ES-I3 (cell line): ENCODE data around the gene AGO4.
"Not testable (repeated sequence)": the region's sequence is repeated elsewhere in the genome, so short reads cannot be mapped to it uniquely, and the experiment has no call there.

Experiments
- H3K36me3 ChIP-seq: 2 replicates; pipeline ENCODE4 v1.6.1; 2013; ENCODE audit warnings: mild to moderate bottlenecking, low read length, control low read depth, moderate library complexity; ENCODE audit not compliant: insufficient read depth
- H3K4me1 ChIP-seq: 2 replicates; pipeline ENCODE4 v1.6.1; 2013; ENCODE audit warnings: mild to moderate bottlenecking, control low read depth, low read length; ENCODE audit not compliant: insufficient read depth
- H3K9ac ChIP-seq: 2 replicates; pipeline ENCODE4 v1.6.1; 2013; ENCODE audit warnings: low read depth, mild to moderate bottlenecking, low read length, moderate library complexity
- H3K9me3 ChIP-seq: 2 replicates; pipeline ENCODE4 v1.6.1; 2013; ENCODE audit warnings: mild to moderate bottlenecking, low read length, moderate library complexity; ENCODE audit not compliant: control insufficient read depth, insufficient read depth

Gene AGO4

GRCh38 chr1:35886577-35887431 is 79.0 kb downstream of the AGO4 start:
- H3K36me3 ChIP-seq: peaks cover 14% of the 10 kb centered on the region
- no peaks in the 10 kb centered on the region for H3K9me3 ChIP-seq
- peaks cover 32% of the 10 kb centered on the region for H3K4me1 ChIP-seq
- H3K9ac ChIP-seq: peak overlapping the region; percentile 25; the same call in 1 of the 2 replicates

- Histone ChIP-seq H3K36me3 (peaks cover 14% of the 10 kb centered on the region), H3K9me3 (no peaks in the 10 kb centered on the region), H3K4me1 (peaks cover 32% of the 10 kb centered on the region), H3K9ac (no peak overlapping the region)
These were observed 79.7 kb downstream of the AGO4 start for GRCh38 chr1:35887508-35887907.

- Histone ChIP-seq H3K36me3 (peaks cover 14% of the 10 kb centered on the region), H3K4me1 (peaks cover 32% of the 10 kb centered on the region)
These were observed 80.4 kb downstream of the AGO4 start for GRCh38 chr1:35888255-35888654.

GRCh38 chr1:35888981-35889380 is 81.2 kb downstream of the AGO4 start:
- H3K4me1 ChIP-seq: peaks cover 32% of the 10 kb centered on the region
- not testable (repeated sequence) for H3K9me3 ChIP-seq, H3K9ac ChIP-seq
- H3K36me3 ChIP-seq: peaks cover 14% of the 10 kb centered on the region

More at GRCh38 chr1:35888255-35888654, 80.4 kb downstream of the AGO4 start:
- Histone ChIP-seq H3K9ac (no peak overlapping the region), H3K9me3 (no peaks in the 10 kb centered on the region)

GRCh38 chr1:35893051-35893879 is 85.4 kb downstream of the AGO4 start:
- H3K4me1 ChIP-seq: no peaks in the 10 kb centered on the region
- no peaks in the 10 kb centered on the region for H3K9me3 ChIP-seq
- H3K9ac ChIP-seq: no peak overlapping the region
- peaks cover 29% of the 10 kb centered on the region for H3K36me3 ChIP-seq

GRCh38 chr1:35894183-35894582 is 86.4 kb downstream of the AGO4 start:
- Histone ChIP-seq H3K9me3 (no peaks in the 10 kb centered on the region), H3K4me1 (no peaks in the 10 kb centered on the region), H3K9ac (no peak overlapping the region), H3K36me3 (peaks cover 25% of the 10 kb centered on the region)

GRCh38 chr1:35894656-35895055 is 86.8 kb downstream of the AGO4 start:
- Histone ChIP-seq H3K4me1 (no peaks in the 10 kb centered on the region), H3K9me3 (no peaks in the 10 kb centered on the region), H3K36me3 (peaks cover 24% of the 10 kb centered on the region), H3K9ac (no peak overlapping the region)

- Histone ChIP-seq H3K36me3 (peaks cover 28% of the 10 kb centered on the region), H3K9ac (no peak overlapping the region), H3K4me1 (no peaks in the 10 kb centered on the region), H3K9me3 (no peaks in the 10 kb centered on the region)
These were observed 92.1 kb downstream of the AGO4 start for GRCh38 chr1:35899941-35900340.

- Histone ChIP-seq H3K9me3 (no peaks in the 10 kb centered on the region), H3K9ac (no peak overlapping the region), H3K4me1 (no peaks in the 10 kb centered on the region), H3K36me3 (peaks cover 25% of the 10 kb centered on the region)
These were observed 93.4 kb downstream of the AGO4 start for GRCh38 chr1:35901235-35901634.

GRCh38 chr1:35902671-35903070 is 94.9 kb downstream of the AGO4 start:
- Histone ChIP-seq H3K9me3 (no peaks in the 10 kb centered on the region), H3K4me1 (no peaks in the 10 kb centered on the region), H3K36me3 (peaks cover 35% of the 10 kb centered on the region), H3K9ac (no peak overlapping the region)
